ENCODE results near the gene E2F4.

DNA sequence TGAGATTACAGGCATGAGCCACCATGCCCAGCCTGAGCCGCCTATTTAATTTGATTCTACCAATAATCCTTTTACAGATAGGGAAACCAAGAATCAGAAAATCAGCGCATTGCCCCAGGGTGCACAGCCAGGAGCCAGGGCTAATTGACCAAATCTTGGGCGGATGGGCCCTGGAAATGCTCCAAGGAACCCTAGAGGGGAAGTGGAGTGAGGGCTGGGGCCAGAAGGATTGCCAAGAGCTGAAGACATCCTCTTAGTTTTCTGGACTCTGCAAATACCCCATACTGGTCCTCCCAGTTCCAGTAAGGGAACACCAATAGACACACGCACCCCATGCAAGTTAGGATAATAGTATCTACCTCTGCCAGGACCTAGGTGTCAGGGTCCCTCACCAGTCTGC lies 51.5 kb downstream of the E2F4 start:
- TF ChIP-seq, protein P1, sequence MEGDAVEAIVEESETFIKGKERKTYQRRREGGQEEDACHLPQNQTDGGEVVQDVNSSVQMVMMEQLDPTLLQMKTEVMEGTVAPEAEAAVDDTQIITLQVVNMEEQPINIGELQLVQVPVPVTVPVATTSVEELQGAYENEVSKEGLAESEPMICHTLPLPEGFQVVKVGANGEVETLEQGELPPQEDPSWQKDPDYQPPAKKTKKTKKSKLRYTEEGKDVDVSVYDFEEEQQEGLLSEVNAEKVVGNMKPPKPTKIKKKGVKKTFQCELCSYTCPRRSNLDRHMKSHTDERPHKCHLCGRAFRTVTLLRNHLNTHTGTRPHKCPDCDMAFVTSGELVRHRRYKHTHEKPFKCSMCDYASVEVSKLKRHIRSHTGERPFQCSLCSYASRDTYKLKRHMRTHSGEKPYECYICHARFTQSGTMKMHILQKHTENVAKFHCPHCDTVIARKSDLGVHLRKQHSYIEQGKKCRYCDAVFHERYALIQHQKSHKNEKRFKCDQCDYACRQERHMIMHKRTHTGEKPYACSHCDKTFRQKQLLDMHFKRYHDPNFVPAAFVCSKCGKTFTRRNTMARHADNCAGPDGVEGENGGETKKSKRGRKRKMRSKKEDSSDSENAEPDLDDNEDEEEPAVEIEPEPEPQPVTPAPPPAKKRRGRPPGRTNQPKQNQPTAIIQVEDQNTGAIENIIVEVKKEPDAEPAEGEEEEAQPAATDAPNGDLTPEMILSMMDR (IDR thresholded peaks at IDR 0.05; ENCODE audit: low read length), result no peak
- TF ChIP-seq EZH2 (optimal IDR thresholded peaks at IDR 0.05; ENCODE audit: low read depth, low read length), result no peak

All from MM.1S (cell line).